ENCODE results near the gene PTX4. TPM values are rescaled to one million over a fixed set of nuclear protein-coding genes. Genes with fewer than 3 reads are reported as not detected.

PTX4 gene
- polyA plus RNA-seq, 1 donor (not counting 4 experiments of a cell fraction or from before 2014, with no cell fraction given), result not detected

DNA sequence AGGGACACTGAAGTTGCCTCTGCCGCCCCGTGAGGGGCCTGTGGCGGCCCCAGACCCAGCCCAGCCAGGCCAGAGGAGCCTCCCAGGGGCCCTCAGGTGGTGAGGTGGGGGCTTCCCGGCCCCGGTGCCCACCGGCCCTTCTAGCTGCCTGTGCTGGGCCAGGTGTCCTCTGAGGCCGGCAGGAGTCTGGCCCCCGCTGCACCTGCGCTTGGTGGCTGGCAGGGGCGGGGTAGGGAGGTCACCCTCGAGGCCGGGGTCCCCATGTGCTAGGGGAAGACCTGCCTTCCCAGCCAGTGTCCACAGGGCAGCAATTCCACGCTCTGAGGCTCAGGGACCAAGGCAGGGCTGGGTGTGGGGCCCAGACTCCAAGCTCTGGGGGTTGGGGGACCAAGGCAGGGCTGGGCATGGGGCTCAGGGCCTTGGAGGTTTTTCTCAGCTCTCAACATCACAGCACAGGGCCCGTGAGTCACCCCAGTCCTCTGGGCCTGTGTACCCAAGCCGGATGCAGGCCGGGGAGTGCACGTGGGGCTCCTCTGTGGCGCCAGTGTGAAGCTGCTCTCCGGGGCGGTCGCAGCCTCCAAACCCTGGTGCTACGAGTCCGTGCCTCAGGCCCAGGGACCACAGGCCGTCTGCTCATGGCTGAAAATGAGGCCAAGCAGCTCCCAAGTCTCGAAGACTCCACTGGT lies 43.1 kb downstream of the PTX4 start:
- Histone ChIP-seq H3K27me3 (ENCODE audit: control insufficient read depth, extremely low read depth, insufficient read depth, low read length) (no peaks in the 10 kb centered on the region), H3K9me3 (ENCODE audit: control insufficient read depth, low read depth, low read length) (no peaks in the 10 kb centered on the region), H3K27ac (ENCODE audit: control insufficient read depth, insufficient read depth, low read length) (no peak overlapping the region), H4K20me1 (ENCODE audit: control insufficient read depth, extremely low read depth, insufficient read depth, low read length) (no peaks in the 10 kb centered on the region), H3K79me2 (ENCODE audit: control insufficient read depth, insufficient read depth, low read length) (no peaks in the 10 kb centered on the region), H3K36me3 (ENCODE audit: control insufficient read depth in 2 of 2, extremely low read depth in 1 of 2, insufficient read depth in 2 of 2, low read length in 2 of 2) (peaks cover 0 to 12% of the 10 kb centered on the region in 2 experiments), H3K9ac (ENCODE audit: control insufficient read depth, extremely low read depth, insufficient read depth, low read length) (no peak overlapping the region), H2AFZ (ENCODE audit: control insufficient read depth, low read length) (no peak overlapping the region), H3K4me3 (ENCODE audit: control insufficient read depth in 2 of 3, extremely low read depth in 1 of 3, insufficient read depth in 2 of 3, low read depth in 1 of 3, low read length in 3 of 3) (no peak overlapping the region), H3K4me1 (ENCODE audit: control insufficient read depth, extremely low read depth, insufficient read depth, low read length) (no peaks in the 10 kb centered on the region), H3K9me1 (ENCODE audit: control insufficient read depth, extremely low read depth, insufficient read depth, low read length) (no peaks in the 10 kb centered on the region), H3K4me2 (ENCODE audit: control insufficient read depth, extremely low read depth, insufficient read depth, low read depth, low read length) (no peak overlapping the region)
- TF ChIP-seq, protein P1, sequence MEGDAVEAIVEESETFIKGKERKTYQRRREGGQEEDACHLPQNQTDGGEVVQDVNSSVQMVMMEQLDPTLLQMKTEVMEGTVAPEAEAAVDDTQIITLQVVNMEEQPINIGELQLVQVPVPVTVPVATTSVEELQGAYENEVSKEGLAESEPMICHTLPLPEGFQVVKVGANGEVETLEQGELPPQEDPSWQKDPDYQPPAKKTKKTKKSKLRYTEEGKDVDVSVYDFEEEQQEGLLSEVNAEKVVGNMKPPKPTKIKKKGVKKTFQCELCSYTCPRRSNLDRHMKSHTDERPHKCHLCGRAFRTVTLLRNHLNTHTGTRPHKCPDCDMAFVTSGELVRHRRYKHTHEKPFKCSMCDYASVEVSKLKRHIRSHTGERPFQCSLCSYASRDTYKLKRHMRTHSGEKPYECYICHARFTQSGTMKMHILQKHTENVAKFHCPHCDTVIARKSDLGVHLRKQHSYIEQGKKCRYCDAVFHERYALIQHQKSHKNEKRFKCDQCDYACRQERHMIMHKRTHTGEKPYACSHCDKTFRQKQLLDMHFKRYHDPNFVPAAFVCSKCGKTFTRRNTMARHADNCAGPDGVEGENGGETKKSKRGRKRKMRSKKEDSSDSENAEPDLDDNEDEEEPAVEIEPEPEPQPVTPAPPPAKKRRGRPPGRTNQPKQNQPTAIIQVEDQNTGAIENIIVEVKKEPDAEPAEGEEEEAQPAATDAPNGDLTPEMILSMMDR (optimal IDR thresholded peaks at IDR 0.05 in 1 of 3, IDR thresholded peaks at IDR 0.05 in 1 of 3, conservative IDR thresholded peaks at IDR 0.05 in 1 of 3; ENCODE audit: extremely low read depth in 1 of 3, insufficient read depth in 2 of 3, low read length in 3 of 3), result no peak
- no peak for TF ChIP-seq EZH2 (IDR thresholded peaks at IDR 0.05; ENCODE audit: low read length)
- DNase-seq (ENCODE audit: low read depth, low spot score), result no peak
- no peak for FAIRE-seq
- dilution Hi-C loops (cut with MboI; ENCODE audit: extremely low pct_ligation_motif_present, low sequenced_read_pairs), result no loop called here

DNA sequence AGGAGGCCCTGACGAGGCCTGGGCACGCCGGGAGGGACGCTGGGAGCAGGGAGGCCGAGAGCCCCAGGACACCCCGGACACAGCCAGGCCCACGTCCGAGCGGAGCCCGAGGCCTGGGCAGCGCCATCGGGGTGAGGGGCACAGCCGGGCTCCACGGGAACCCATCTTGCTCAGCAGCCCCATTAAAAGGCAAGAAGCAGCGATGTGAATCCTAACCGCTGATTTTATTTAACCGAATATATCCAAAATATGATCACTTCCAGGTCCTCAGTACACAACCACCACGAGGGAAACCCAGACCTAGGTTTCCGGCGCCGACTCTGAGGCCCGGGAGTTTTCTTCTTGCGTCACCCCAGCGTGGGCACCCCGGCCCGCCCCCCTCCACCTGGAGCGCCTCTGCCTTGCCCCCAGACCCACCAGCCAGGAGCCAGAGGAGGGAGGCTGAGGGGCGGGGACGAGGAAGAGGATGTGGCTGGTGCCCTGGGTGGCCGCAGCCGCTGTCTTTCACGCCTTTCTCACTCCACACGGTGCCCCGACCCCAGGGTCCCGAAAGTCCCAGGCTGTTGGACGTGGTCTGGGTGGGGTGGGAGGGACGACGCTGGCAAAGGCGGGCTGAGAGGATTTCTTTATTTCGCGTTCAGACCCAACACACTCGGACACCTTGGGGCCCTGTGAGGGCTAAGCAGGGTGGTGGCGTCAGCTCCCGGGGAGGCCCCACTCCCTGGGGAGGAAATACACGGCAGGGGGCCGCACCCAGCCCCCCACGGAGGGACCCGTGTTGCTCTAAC lies 43.8 kb downstream of the PTX4 start:
- Histone ChIP-seq H3K4me3 (ENCODE audit: control insufficient read depth in 2 of 3, extremely low read depth in 1 of 3, insufficient read depth in 2 of 3, low read depth in 1 of 3, low read length in 3 of 3) (no peak overlapping the region), H3K36me3 (ENCODE audit: control insufficient read depth in 2 of 2, extremely low read depth in 1 of 2, insufficient read depth in 2 of 2, low read length in 2 of 2) (peaks cover 0 to 11% of the 10 kb centered on the region in 2 experiments), H4K20me1 (ENCODE audit: control insufficient read depth, extremely low read depth, insufficient read depth, low read length) (no peaks in the 10 kb centered on the region), H2AFZ (ENCODE audit: control insufficient read depth, low read length) (no peak overlapping the region), H3K9me3 (ENCODE audit: control insufficient read depth, low read depth, low read length) (no peaks in the 10 kb centered on the region), H3K9ac (ENCODE audit: control insufficient read depth, extremely low read depth, insufficient read depth, low read length) (no peak overlapping the region), H3K9me1 (ENCODE audit: control insufficient read depth, extremely low read depth, insufficient read depth, low read length) (no peaks in the 10 kb centered on the region), H3K4me1 (ENCODE audit: control insufficient read depth, extremely low read depth, insufficient read depth, low read length) (no peaks in the 10 kb centered on the region), H3K27me3 (ENCODE audit: control insufficient read depth, extremely low read depth, insufficient read depth, low read length) (no peaks in the 10 kb centered on the region), H3K27ac (ENCODE audit: control insufficient read depth, insufficient read depth, low read length) (no peak overlapping the region), H3K4me2 (ENCODE audit: control insufficient read depth, extremely low read depth, insufficient read depth, low read depth, low read length) (no peak overlapping the region), H3K79me2 (ENCODE audit: control insufficient read depth, insufficient read depth, low read length) (no peaks in the 10 kb centered on the region)
- no peak for TF ChIP-seq EZH2 (IDR thresholded peaks at IDR 0.05; ENCODE audit: low read length)
- DNase-seq (ENCODE audit: low read depth, low spot score) (no peak), FAIRE-seq (no peak)
- dilution Hi-C loops (cut with MboI; ENCODE audit: extremely low pct_ligation_motif_present, low sequenced_read_pairs), result no loop called here

Data from keratinocyte (primary cell).